Panc1 (cell line): ENCODE measurements around the gene CACNA1C. TPM values are rescaled to one million over a fixed set of nuclear protein-coding genes. Genes with fewer than 3 reads are reported as not detected.
"Not testable (repeated sequence)": the region's sequence is repeated elsewhere in the genome, so short reads cannot be mapped to it uniquely, and the experiment has no call there.

Experiments used
- ATAC-seq: fragments of 200-7000 bp; cut with Tn5 transposase; 2 replicates; pipeline ENCODE4 v1.9.1; 2020; ENCODE audit warnings: mild to moderate bottlenecking, moderate library complexity
- BruUV-seq: library from RNA; stranded (reverse); fragments of 400-500 nt; replicated peaks from 2 replicates; lab custom pipeline; 2021; lab: Mats Ljungman, UMichigan
- CTCF ChIA-PET: fragments of 300-600 bp; sonication (Branson Sonifier 250); formaldehyde crosslinking; loops from one replicate; lab custom pipeline; 2022; ENCODE audit warnings: antibody characterized with exemption; lab: Charles Lee
- POLR2A ChIA-PET: fragments of 300-600 bp; sonication (Branson Sonifier 250); formaldehyde crosslinking; loops from one replicate; lab custom pipeline; 2022; ENCODE audit warnings: antibody characterized with exemption; lab: Charles Lee
- DNase-seq: peaks from one replicate; pipeline ENCODE4 v3.0.0-alpha.2; 2010; ENCODE audit warnings: low read depth, low spot score
- H3K27ac ChIP-seq: 2 replicates; pipeline ENCODE4 v1.5.1; 2011; ENCODE audit warnings: mild to moderate bottlenecking, low read length, inconsistent platforms
- H3K27me3 ChIP-seq: fragments of 200-500 bp; sonication (Bioruptor generic); 2 replicates; pipeline ENCODE4 v1.6.0; 2014; ENCODE audit warnings: low read length, inconsistent platforms; ENCODE audit not compliant: control insufficient read depth, insufficient read depth
- H3K36me3 ChIP-seq: fragments of 200-500 bp; sonication (Bioruptor generic); 2 replicates; pipeline ENCODE4 v1.5.1; 2014; ENCODE audit warnings: inconsistent platforms, mild to moderate bottlenecking, low read length, moderate library complexity; ENCODE audit not compliant: control insufficient read depth, insufficient read depth
- H3K4me1 ChIP-seq: 2 replicates; pipeline ENCODE4 v1.5.1; 2011; ENCODE audit warnings: inconsistent platforms, mild to moderate bottlenecking, low read length, moderate library complexity; ENCODE audit not compliant: control insufficient read depth, insufficient read depth
- H3K4me3 ChIP-seq, 2 experiments: 2 replicates each; pipeline ENCODE4 v1.5.1; 2011 to 2012; ENCODE audit warnings: low read depth in 2 of 2, low read length in 2 of 2, mild to moderate bottlenecking in 2 of 2, inconsistent platforms in 1 of 2, moderate library complexity in 1 of 2
- H3K9me3 ChIP-seq: fragments of 200-500 bp; sonication (Bioruptor generic); 2 replicates; pipeline ENCODE4 v1.5.1; 2014; ENCODE audit warnings: low read depth, mild to moderate bottlenecking, inconsistent platforms, low read length, moderate library complexity; ENCODE audit not compliant: control insufficient read depth, insufficient read depth
- POLR2AphosphoS5 ChIP-seq: IDR thresholded peaks from 2 replicates; pipeline ENCODE4 v1.6.1; 2012; ENCODE audit warnings: mild to moderate bottlenecking, low read depth, low read length, moderate library complexity
- REST ChIP-seq, 2 experiments: IDR thresholded peaks; 2 replicates each; pipeline ENCODE4 v1.6.1; 2011 to 2012; ENCODE audit warnings: low read depth in 2 of 2, control low read depth in 1 of 2, low read length in 1 of 2, mild to moderate bottlenecking in 1 of 2, moderate library complexity in 1 of 2; ENCODE audit not compliant: insufficient read depth in 1 of 2
- SIN3A ChIP-seq: IDR thresholded peaks from 2 replicates; pipeline ENCODE4 v1.6.1; 2012; ENCODE audit warnings: low read depth, mild to moderate bottlenecking, low read length, moderate library complexity, borderline replicate concordance; ENCODE audit not compliant: insufficient read depth
- TCF7L2 ChIP-seq: IDR thresholded peaks from 2 replicates; pipeline ENCODE4 v1.6.1; 2011; ENCODE audit warnings: mild to moderate bottlenecking, low read depth, low read length, inconsistent platforms
- in situ Hi-C: cut with HindIII; loops from 2 replicates; pipeline ENCODE4 v1.10.0; 2016; ENCODE audit warnings: low sequenced_read_pairs, low pct_unique_long_range_greater_than_20kb
- intact Hi-C: fragments of 100-400 bp; cut with micrococcal nuclease; formaldehyde crosslinking; loops from one replicate; pipeline ENCODE4 v1.10.0; 2022; ENCODE audit not compliant: unreplicated experiment
- total RNA-seq: library from RNA; stranded (reverse); gene quantifications from one replicate; pipeline ENCODE4 v1.2.1, GENCODE V29; 2021; ENCODE audit not compliant: unreplicated experiment
- TF ChIP-seq, protein P1 (sequence below): fragments of 450-650 bp; IDR thresholded peaks from 2 replicates; pipeline ENCODE4 v1.5.1; 2017; ENCODE audit warnings: mild to moderate bottlenecking

CACNA1C gene
- total RNA-seq, 1 experiment from 2014 or later: 0.03 TPM

DNA sequence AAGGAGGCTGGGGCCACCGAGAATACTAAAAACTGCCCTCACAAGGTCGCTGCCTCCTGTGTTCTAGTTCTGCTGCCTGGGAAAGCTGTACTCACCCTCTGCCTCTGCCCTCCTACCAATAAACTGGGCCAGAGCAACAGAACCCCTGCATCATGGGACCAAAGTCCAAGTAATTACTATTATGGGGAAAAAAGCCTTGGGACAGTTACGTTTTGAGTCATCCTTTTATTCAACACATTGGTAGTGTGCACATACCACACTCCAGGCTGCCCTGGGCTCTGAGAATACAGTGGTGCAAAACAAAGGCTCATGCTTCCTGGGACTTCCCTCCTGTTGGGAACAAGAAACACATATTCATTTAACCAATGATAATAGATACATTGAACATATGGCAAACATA is 49.0 kb downstream of the CACNA1C start:
- DNase-seq (no peak), ATAC-seq (no peak)
- Histone ChIP-seq H3K27ac (no peak overlapping the region), H3K9me3 (no peaks in the 10 kb centered on the region), H3K4me3 (no peak overlapping the region), H3K36me3 (no peaks in the 10 kb centered on the region), H3K27me3 (no peaks in the 10 kb centered on the region; the same call in 1 of the 2 replicates), H3K4me1 (no peaks in the 10 kb centered on the region)
- POLR2A ChIA-PET: no interaction called here
- BruUV-seq: no TSS peak
- in situ Hi-C loops: no loop called here
- TF ChIP-seq, protein P1, sequence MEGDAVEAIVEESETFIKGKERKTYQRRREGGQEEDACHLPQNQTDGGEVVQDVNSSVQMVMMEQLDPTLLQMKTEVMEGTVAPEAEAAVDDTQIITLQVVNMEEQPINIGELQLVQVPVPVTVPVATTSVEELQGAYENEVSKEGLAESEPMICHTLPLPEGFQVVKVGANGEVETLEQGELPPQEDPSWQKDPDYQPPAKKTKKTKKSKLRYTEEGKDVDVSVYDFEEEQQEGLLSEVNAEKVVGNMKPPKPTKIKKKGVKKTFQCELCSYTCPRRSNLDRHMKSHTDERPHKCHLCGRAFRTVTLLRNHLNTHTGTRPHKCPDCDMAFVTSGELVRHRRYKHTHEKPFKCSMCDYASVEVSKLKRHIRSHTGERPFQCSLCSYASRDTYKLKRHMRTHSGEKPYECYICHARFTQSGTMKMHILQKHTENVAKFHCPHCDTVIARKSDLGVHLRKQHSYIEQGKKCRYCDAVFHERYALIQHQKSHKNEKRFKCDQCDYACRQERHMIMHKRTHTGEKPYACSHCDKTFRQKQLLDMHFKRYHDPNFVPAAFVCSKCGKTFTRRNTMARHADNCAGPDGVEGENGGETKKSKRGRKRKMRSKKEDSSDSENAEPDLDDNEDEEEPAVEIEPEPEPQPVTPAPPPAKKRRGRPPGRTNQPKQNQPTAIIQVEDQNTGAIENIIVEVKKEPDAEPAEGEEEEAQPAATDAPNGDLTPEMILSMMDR: no peak
- no peak for TF ChIP-seq TCF7L2
- TF ChIP-seq SIN3A: no peak
- no peak for TF ChIP-seq POLR2AphosphoS5
- no peak for TF ChIP-seq REST (IDR thresholded peaks at IDR 0.05; ENCODE audit: insufficient read depth in 1 of 2, low read depth in 2 of 2, low read length in 1 of 2)
- intact Hi-C loops: no loop called here
- CTCF ChIA-PET: no interaction called here

DNA sequence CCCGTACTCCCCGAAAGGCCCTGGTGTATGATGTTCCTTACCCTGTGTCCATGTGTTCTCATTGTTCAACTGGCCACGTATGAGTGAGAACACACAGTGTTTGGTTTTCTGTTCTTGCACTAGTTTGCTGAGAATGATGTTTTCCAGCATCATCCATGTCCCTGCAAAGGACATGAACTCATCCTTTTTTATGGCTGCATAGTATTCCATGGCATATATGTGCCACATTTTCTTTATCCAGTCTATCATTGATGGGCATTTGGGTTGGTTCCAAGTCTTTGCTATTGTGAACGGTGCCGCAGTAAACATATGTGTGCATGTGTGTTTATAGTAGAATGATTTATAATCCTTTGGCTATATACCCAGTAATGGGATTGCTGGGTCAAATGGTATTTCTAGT is 49.9 kb downstream of the CACNA1C start:
- H3K27me3 ChIP-seq, POLR2A ChIA-PET, H3K36me3 ChIP-seq, BruUV-seq, intact Hi-C loops, DNase-seq, CTCF ChIA-PET, H3K27ac ChIP-seq, ATAC-seq, in situ Hi-C loops, H3K4me1 ChIP-seq, H3K9me3 ChIP-seq, H3K4me3 ChIP-seq: not testable (repeated sequence)

GRCh38 chr12:2105387-2105786 is 52.6 kb downstream of the CACNA1C start:
- H3K36me3 ChIP-seq, H3K27ac ChIP-seq, H3K9me3 ChIP-seq, POLR2A ChIA-PET, CTCF ChIA-PET, H3K4me3 ChIP-seq, H3K27me3 ChIP-seq, ATAC-seq, intact Hi-C loops, DNase-seq, BruUV-seq, in situ Hi-C loops, H3K4me1 ChIP-seq: not testable (repeated sequence)
